GM21390 (cell line): ENCODE data around the gene ZFYVE27.

Experiments used
- ATAC-seq: cut with Tn5 transposase; IDR thresholded peaks from one replicate; pipeline ENCODE4 v1.9.1; 2021; ENCODE audit not compliant: unreplicated experiment

The ZFYVE27 gene

GRCh38 chr10:97785731-97786130, 48.8 kb downstream of the ZFYVE27 start:
- ATAC-seq, result no peak

GRCh38 chr10:97788552-97789442, 51.9 kb downstream of the ZFYVE27 start:
- ATAC-seq, result no peak

- no peak for ATAC-seq
Measured at GRCh38 chr10:97789770-97790397, 53.0 kb downstream of the ZFYVE27 start.

GRCh38 chr10:97791824-97792721, 55.1 kb downstream of the ZFYVE27 start:
- no peak for ATAC-seq

GRCh38 chr10:97795886-97796285, 59.0 kb downstream of the ZFYVE27 start:
- ATAC-seq, result no peak

- ATAC-seq, result no peak
Measured at GRCh38 chr10:97796651-97797050, 59.7 kb downstream of the ZFYVE27 start.

GRCh38 chr10:97798958-97799610, 62.2 kb downstream of the ZFYVE27 start:
- no peak for ATAC-seq

GRCh38 chr10:97800474-97800873, 63.5 kb downstream of the ZFYVE27 start:
- ATAC-seq, result no peak

GRCh38 chr10:97801422-97801821, 64.5 kb downstream of the ZFYVE27 start:
- no peak for ATAC-seq

- ATAC-seq, result no peak
Measured at GRCh38 chr10:97805096-97805884, 68.4 kb downstream of the ZFYVE27 start.

- ATAC-seq, result no peak
Measured at GRCh38 chr10:97805949-97806348, 69.0 kb downstream of the ZFYVE27 start.

- ATAC-seq, result no peak
Measured at GRCh38 chr10:97810446-97810845, 73.5 kb downstream of the ZFYVE27 start.
